IMR-90 (cell line): ENCODE results near the gene TBC1D24. TPM values are rescaled to one million over a fixed set of nuclear protein-coding genes. Genes with fewer than 3 reads are reported as not detected.

Experiments
- ATAC-seq: fragments of 200-7000 bp; cut with Tn5 transposase; 2 replicates; pipeline ENCODE4 v1.9.1; 2020; ENCODE audit warnings: low read depth, mild to moderate bottlenecking, moderate library complexity
- BruUV-seq: library from RNA; stranded (reverse); fragments of 400-500 nt; replicated peaks from 2 replicates; lab custom pipeline; 2021; lab: Mats Ljungman, UMichigan
- CTCF ChIA-PET: fragments of 300-600 bp; formaldehyde crosslinking; extraction: SDS; loops from one replicate; lab custom pipeline; 2021; ENCODE audit warnings: antibody characterized with exemption; lab: Yijun Ruan, JAX
- POLR2A ChIA-PET: fragments of 300-600 bp; sonication (Branson Sonifier 250); formaldehyde crosslinking; loops from one replicate; lab custom pipeline; 2022; ENCODE audit warnings: antibody characterized with exemption; ENCODE audit not compliant: unreplicated experiment; lab: Charles Lee
- DNase-seq: peaks from one replicate; pipeline ENCODE4 v3.0.0; 2013
- H2AFZ ChIP-seq: replicated peaks from 2 replicates; pipeline ENCODE3; 2013; ENCODE audit warnings: low read length, mild to moderate bottlenecking; ENCODE audit not compliant: poor library complexity
- H2AK5ac ChIP-seq: 2 replicates; pipeline ENCODE4 v1.6.1; 2013; ENCODE audit warnings: low read depth, low read length, inconsistent platforms
- H2AK9ac ChIP-seq: replicated peaks from 2 replicates; pipeline ENCODE3; 2013; ENCODE audit warnings: mild to moderate bottlenecking, low read depth, low read length, moderate library complexity; ENCODE audit not compliant: poor library complexity
- H2BK120ac ChIP-seq: 2 replicates; pipeline ENCODE4 v1.6.1; 2013; ENCODE audit warnings: low read depth, low read length, inconsistent platforms
- H2BK15ac ChIP-seq: 3 replicates; pipeline ENCODE4 v1.6.1; 2013; ENCODE audit warnings: low read depth, low read length, inconsistent platforms
- H2BK20ac ChIP-seq: 2 replicates; pipeline ENCODE4 v1.6.1; 2013; ENCODE audit warnings: low read depth, mild to moderate bottlenecking, inconsistent platforms, low read length, moderate library complexity
- H2BK5ac ChIP-seq: 2 replicates; pipeline ENCODE4 v1.6.1; 2013; ENCODE audit warnings: mild to moderate bottlenecking, low read depth, low read length, inconsistent platforms; ENCODE audit not compliant: poor library complexity, severe bottlenecking
- H3K14ac ChIP-seq: replicated peaks from 2 replicates; pipeline ENCODE4 v1.6.1; 2013; ENCODE audit warnings: low read depth, low read length, inconsistent platforms
- H3K18ac ChIP-seq: 2 replicates; pipeline ENCODE4 v1.6.1; 2013; ENCODE audit warnings: low read depth, low read length, control low read depth
- H3K23ac ChIP-seq: 2 replicates; pipeline ENCODE4 v1.6.1; 2013; ENCODE audit warnings: low read depth, low read length, inconsistent platforms
- H3K27ac ChIP-seq: 2 replicates; pipeline ENCODE4 v1.5.1; 2013; ENCODE audit warnings: mild to moderate bottlenecking, control low read depth, low read length; ENCODE audit not compliant: insufficient read depth
- H3K27me3 ChIP-seq: 2 replicates; pipeline ENCODE4 v1.6.1; 2013; ENCODE audit warnings: low read length; ENCODE audit not compliant: control insufficient read depth, insufficient read depth
- H3K36me3 ChIP-seq: 2 replicates; pipeline ENCODE4 v1.6.1; 2013; ENCODE audit warnings: low read length, mixed read lengths; ENCODE audit not compliant: control insufficient read depth, insufficient read depth
- H3K4ac ChIP-seq: 2 replicates; pipeline ENCODE4 v1.6.1; 2013; ENCODE audit warnings: low read depth, low read length, inconsistent platforms
- H3K4me1 ChIP-seq: 2 replicates; pipeline ENCODE4 v1.6.1; 2013; ENCODE audit warnings: low read length, mixed read lengths; ENCODE audit not compliant: control insufficient read depth, insufficient read depth
- H3K4me2 ChIP-seq: 2 replicates; pipeline ENCODE4 v1.6.1; 2013; ENCODE audit warnings: low read depth, mild to moderate bottlenecking, control low read depth, low read length, moderate library complexity
- H3K4me3 ChIP-seq: 2 replicates; pipeline ENCODE4 v1.5.1; 2013; ENCODE audit warnings: low read depth, mild to moderate bottlenecking, control low read depth, low read length, moderate library complexity; ENCODE audit not compliant: insufficient read depth
- H3K56ac ChIP-seq: 2 replicates; pipeline ENCODE4 v1.6.1; 2013; ENCODE audit warnings: low read length, inconsistent platforms; ENCODE audit not compliant: insufficient read depth; ENCODE audit errors: extremely low read depth
- H3K79me1 ChIP-seq, 2 experiments: 2 replicates each; pipeline ENCODE4 v1.6.1; 2013; ENCODE audit warnings: low read length in 2 of 2, inconsistent platforms in 1 of 2, low read depth in 1 of 2
- H3K9ac ChIP-seq: 2 replicates; pipeline ENCODE4 v1.6.1; 2013; ENCODE audit warnings: low read depth, low read length, control low read depth
- H3K9me1 ChIP-seq: 2 replicates; pipeline ENCODE4 v1.6.1; 2013; ENCODE audit warnings: low read length, inconsistent platforms; ENCODE audit not compliant: insufficient read depth
- H3K9me3 ChIP-seq: 2 replicates; pipeline ENCODE4 v1.6.1; 2013; ENCODE audit warnings: low read length; ENCODE audit not compliant: control insufficient read depth, insufficient read depth
- H4K20me1 ChIP-seq: 2 replicates; pipeline ENCODE4 v1.6.1; 2013; ENCODE audit warnings: low read length, inconsistent platforms; ENCODE audit not compliant: insufficient read depth
- H4K5ac ChIP-seq: 2 replicates; pipeline ENCODE4 v1.6.1; 2013; ENCODE audit warnings: mild to moderate bottlenecking, low read depth, low read length, control low read depth
- H4K8ac ChIP-seq, 2 experiments: 2 replicates each; pipeline ENCODE4 v1.6.1; 2013; ENCODE audit warnings: low read depth in 2 of 2, low read length in 2 of 2, control low read depth in 1 of 2, inconsistent platforms in 1 of 2
- H4K91ac ChIP-seq: 2 replicates; pipeline ENCODE4 v1.6.1; 2013; ENCODE audit warnings: low read depth, low read length, inconsistent platforms; ENCODE audit not compliant: insufficient read depth
- MAZ ChIP-seq: IDR thresholded peaks from 2 replicates; pipeline ENCODE4 v1.6.1; 2012; ENCODE audit warnings: low read depth, mild to moderate bottlenecking, low read length, improper control_type of control experiment, moderate library complexity, borderline replicate concordance
- RAD21 ChIP-seq: IDR thresholded peaks from 2 replicates; pipeline ENCODE4 v1.6.1; 2012; ENCODE audit warnings: low read length, improper control_type of control experiment
- SMC3 ChIP-seq: fragments of 150-350 bp; IDR thresholded peaks from 2 replicates; pipeline ENCODE4 v1.6.1; 2016; ENCODE audit warnings: low read depth, mild to moderate bottlenecking, antibody characterized with exemption, low read length, moderate library complexity
- WGBS, 2 experiments: methylation state at CpG; one replicate each; pipeline versions ENCODE4 v1.1.5 to v1.1.7; 2013; ENCODE audit warnings: missing lambda C conversion rate in 2 of 2; ENCODE audit not compliant: insufficient read length in 1 of 2; ENCODE audit errors: extremely low coverage in 2 of 2; 5-methylcytosine and 5-hydroxymethylcytosine counted together
- dilution Hi-C: fragments of 300-500 bp; cut with HindIII; formaldehyde crosslinking; loops from one replicate; pipeline ENCODE4 v1.14.3; 2018; ENCODE audit warnings: low sequenced_read_pairs; ENCODE audit not compliant: unreplicated experiment
- in situ Hi-C: fragments of 300-500 bp; cut with MboI; formaldehyde crosslinking; loops from 3 replicates; pipeline ENCODE4 v1.14.3; 2019; ENCODE audit warnings: low sequenced_read_pairs, inconsistent platforms, mixed read lengths
- intact Hi-C: fragments of 100-400 bp; cut with micrococcal nuclease; formaldehyde crosslinking; loops from 2 replicates; pipeline ENCODE4 v1.10.0; 2022
- polyA plus RNA-seq, 3 experiments: library from polyadenylated mRNA; depleted of rRNA; stranded (reverse); fragments of >200 nt; gene quantifications; 2 replicates each; pipeline ENCODE4 v1.2.3, GENCODE V29; 2012; ENCODE audit warnings: low replicate concordance in 1 of 3
- total RNA-seq: library from RNA; depleted of rRNA; stranded (reverse); fragments of >200 nt; gene quantifications from 2 replicates; pipeline ENCODE4 v1.2.3, GENCODE V29; 2012
- TF ChIP-seq, protein P1 (sequence below): fragments of 150-350 bp; IDR thresholded peaks from 2 replicates; pipeline ENCODE4 v1.6.1; 2017; ENCODE audit warnings: mild to moderate bottlenecking, antibody characterized with exemption, low read length, low read depth
- TF ChIP-seq, protein P2 (sequence below): conservative IDR thresholded peaks from 2 replicates; pipeline ENCODE4 v1.5.1; 2012; ENCODE audit warnings: mild to moderate bottlenecking, low read depth, low read length, improper control_type of control experiment

Gene TBC1D24
- total and polyA plus RNA-seq, 2 of the 4 experiments (the other 2 are of a cell fraction), result 7.5 to 13.4 TPM

DNA sequence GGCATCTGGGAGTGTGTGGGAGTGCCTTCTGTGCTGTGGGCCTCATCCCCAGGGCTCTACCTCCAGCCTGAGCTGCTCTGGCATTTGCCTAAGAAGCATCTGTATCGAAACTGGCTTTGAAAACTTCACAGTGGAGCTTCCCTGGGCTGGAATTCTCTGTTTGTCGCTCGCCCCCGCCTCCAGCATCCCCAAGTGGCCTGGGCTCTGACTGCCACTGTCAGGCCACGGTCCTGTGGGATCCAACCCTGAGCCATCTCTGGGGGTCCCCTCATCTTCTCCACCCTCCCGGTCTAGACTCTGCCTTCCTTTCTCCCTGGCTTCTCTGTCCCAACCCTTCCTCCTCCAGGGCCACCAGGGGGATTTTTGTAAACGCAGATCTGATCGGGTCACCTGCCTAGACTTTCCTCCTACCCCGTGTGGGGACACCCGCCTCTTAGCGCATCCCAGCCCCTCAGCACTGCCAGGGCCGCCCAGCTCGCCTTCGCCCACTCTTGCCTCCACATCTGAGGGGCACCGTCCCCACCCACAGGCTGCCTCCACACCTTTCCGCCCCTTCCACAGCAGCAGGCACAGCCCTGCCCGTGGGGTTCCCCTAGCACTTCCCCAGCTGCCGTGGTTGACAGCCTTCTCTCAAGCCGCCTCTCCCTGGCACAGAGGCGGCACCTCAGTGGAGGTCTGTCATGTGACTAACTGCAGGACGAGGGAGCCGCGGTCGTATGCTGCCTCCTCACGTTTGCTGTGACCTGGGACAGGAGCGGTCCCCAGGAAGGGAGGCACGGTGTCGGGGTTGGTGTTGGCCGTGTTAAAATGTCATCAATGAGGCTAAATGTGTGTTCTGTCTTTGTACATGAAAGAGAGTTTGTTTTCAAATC, 12.0 kb downstream of the TBC1D24 start:
- Histone ChIP-seq H3K4me2 (peak overlapping the region; percentile 14; the same call in 1 of the 2 replicates), H2AK5ac (peak overlapping the region; percentile 44; the same call in 1 of the 2 replicates), H2BK120ac (no peak overlapping the region), H3K9ac (peak overlapping the region; percentile 39; the same call in 1 of the 2 replicates), H2BK20ac (no peak overlapping the region), H3K27ac (peak overlapping the region; percentile 37; the same call in 1 of the 2 replicates), H4K5ac (no peak overlapping the region; the same call in 1 of the 2 replicates), H2BK5ac (no peak overlapping the region), H3K9me3 (no peaks in the 10 kb centered on the region), H4K8ac (peak overlapping the region in 1 of 2 experiments; percentile 69; a peak in 1 of 4 replicates), H3K4ac (no peak overlapping the region), H2AK9ac (peak overlapping the region; percentile 87), H2AFZ (peak overlapping the region; percentile 80), H4K20me1 (peaks cover 21% of the 10 kb centered on the region), H3K4me1 (peaks cover 28% of the 10 kb centered on the region), H3K36me3 (peaks cover 2% of the 10 kb centered on the region; the same call in 1 of the 2 replicates), H3K23ac (no peak overlapping the region; the same call in 1 of the 2 replicates), H2BK15ac (no peak overlapping the region), H3K18ac (no peak overlapping the region), H3K14ac (no peak overlapping the region), H3K27me3 (no peaks in the 10 kb centered on the region), H3K4me3 (no peak overlapping the region), H3K79me1 (peaks cover 34 to 73% of the 10 kb centered on the region in 2 experiments), H4K91ac (no peak overlapping the region), H3K56ac (no peak overlapping the region), H3K9me1 (peaks cover 11% of the 10 kb centered on the region; the same call in 1 of the 2 replicates)
- POLR2A ChIA-PET, result no interaction called here
- CTCF ChIA-PET, result no interaction called here
- no TSS peak for BruUV-seq
- 72% methylated on average over 17 of the region's 29 CpGs; no CpG with 5 or more reads in 1 of the 2 experiments for WGBS, 2 experiments
- DNase-seq (peak; percentile 23), ATAC-seq (peak; percentile 24)
- in situ Hi-C loops (no loop called here), dilution Hi-C loops (no loop called here), intact Hi-C loops (no loop called here)
- TF ChIP-seq, protein P1, sequence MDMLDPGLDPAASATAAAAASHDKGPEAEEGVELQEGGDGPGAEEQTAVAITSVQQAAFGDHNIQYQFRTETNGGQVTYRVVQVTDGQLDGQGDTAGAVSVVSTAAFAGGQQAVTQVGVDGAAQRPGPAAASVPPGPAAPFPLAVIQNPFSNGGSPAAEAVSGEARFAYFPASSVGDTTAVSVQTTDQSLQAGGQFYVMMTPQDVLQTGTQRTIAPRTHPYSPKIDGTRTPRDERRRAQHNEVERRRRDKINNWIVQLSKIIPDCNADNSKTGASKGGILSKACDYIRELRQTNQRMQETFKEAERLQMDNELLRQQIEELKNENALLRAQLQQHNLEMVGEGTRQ, result peak; percentile 58
- TF ChIP-seq RAD21 (peak; percentile 42), SMC3 (peak; percentile 24; the same call in 1 of the 2 replicates), MAZ (no peak)
- TF ChIP-seq, protein P2, sequence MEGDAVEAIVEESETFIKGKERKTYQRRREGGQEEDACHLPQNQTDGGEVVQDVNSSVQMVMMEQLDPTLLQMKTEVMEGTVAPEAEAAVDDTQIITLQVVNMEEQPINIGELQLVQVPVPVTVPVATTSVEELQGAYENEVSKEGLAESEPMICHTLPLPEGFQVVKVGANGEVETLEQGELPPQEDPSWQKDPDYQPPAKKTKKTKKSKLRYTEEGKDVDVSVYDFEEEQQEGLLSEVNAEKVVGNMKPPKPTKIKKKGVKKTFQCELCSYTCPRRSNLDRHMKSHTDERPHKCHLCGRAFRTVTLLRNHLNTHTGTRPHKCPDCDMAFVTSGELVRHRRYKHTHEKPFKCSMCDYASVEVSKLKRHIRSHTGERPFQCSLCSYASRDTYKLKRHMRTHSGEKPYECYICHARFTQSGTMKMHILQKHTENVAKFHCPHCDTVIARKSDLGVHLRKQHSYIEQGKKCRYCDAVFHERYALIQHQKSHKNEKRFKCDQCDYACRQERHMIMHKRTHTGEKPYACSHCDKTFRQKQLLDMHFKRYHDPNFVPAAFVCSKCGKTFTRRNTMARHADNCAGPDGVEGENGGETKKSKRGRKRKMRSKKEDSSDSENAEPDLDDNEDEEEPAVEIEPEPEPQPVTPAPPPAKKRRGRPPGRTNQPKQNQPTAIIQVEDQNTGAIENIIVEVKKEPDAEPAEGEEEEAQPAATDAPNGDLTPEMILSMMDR, result peak; percentile 34; the same call in 1 of the 2 replicates
